ENCODE results near the gene USP13.
"Not testable (repeated sequence)": the region's sequence is repeated elsewhere in the genome, so short reads cannot be mapped to it uniquely, and the experiment has no call there.

The USP13 gene

GRCh38 chr3:179658606-179659005, 5.8 kb downstream of the USP13 start:
- no peak for DNase-seq (ENCODE audit: low read depth in 2 of 2)

DNA sequence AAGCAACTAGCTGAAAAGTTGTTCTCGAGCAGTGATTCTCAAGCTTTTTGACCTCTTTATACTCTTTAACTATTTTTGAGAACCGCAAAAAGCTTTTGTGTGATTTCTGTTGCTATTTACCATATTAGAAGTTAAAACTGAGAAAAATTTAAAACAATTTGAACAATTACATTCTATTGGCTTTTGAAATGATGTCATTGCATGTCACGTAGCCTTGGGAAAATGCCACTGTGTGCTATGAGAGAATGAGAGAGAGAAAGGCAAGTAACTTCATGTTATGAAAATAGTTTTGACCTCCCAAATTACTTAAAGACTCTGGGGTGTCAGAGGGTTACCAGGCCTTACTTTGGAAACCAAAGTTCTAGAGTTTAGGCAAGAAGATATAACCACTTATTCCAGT, 8.0 kb downstream of the USP13 start:
- no peak for DNase-seq (ENCODE audit: low read depth in 2 of 2)

DNA sequence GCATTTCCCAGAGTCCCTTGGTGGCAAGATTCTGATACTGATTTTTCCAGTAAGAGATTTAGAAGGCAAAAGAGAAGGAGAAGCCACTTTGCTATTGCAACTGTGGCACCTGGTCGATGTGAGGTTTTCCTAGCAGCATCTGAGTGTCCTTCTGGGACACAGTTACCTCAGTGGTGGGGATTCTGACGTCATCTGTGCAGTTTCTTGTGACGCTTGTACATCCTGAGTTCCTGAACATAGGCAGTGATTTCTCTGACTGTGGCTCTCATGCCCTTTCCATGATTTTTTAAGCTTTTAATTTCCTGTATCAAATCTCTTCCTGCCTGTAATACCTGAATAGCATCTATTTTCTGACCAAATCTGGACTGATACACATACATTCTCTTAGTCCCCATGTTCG, 8.9 kb downstream of the USP13 start:
- no peak for DNase-seq (ENCODE audit: low read depth in 2 of 2)

DNA sequence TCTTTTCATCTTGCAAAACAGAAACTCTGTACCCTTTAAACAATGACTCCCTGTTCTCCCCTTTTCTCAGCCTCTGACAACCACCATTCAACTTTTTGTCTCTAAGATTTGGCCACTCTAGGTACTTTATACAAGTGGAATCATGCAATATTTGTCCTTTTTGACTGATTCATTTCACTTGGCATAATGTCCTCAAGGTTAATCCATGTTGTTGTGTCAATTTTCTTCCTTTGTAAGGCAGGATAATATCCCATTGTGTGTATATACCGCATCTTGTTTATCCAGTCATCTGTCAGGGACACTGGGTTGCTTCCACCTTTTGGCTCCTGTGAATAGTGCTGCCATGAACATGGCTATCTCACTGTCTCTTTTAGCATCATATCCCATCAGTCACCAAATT, 10.3 kb downstream of the USP13 start:
- no peak for DNase-seq (ENCODE audit: low read depth in 2 of 2)

DNA sequence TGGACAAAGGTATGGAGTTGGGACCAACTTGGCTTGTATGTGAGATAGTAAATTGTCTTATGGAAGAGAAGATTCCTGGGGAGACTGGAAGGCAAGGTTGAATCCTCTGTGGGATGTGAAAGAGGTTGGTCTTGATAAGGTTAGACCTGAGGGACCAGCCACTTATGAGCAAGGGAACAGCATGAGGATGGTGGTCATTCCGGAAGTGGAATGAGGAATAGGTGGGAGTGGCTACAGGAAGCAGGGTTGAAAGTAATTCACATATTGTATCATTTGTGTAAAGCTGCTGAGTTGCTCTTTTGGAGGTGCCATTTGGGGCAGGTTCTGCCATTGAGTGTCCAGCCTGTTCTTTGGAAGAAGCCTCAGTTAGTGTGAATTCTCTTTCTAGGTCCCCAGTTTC, 13.2 kb downstream of the USP13 start:
- DNase-seq (ENCODE audit: low read depth in 2 of 2): no peak

DNA sequence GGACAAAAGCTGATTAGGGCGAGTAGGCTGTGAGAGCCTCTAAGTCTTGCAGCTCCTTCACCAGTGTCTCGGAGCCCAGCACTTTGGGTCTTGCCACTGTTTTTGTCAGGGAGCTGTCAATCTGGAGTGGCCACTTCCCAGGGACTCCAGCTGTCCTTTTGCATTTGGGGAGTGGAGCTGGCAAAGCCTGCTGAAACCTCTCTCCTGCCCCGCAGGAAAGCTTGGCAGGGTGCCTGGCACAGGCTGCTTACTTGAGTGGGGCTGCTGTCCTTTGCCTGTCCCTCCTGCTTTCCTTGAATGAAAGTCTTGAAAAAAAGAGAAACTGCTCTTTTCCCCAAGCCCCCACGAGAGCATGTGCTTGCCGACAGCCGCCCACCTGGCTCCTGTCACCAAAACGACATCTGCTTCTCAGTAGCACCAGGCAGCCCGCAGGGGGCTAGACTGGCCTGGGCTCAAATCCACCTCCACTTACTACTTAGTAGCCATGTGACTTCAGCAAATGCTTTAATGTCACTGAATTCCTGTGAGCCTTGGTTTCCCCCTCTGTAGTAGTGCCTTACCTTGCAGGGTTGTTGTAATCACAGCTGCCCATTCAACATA, 13.7 kb downstream of the USP13 start:
- no peak for DNase-seq (ENCODE audit: low read depth in 2 of 2)

- DNase-seq (ENCODE audit: low read depth in 2 of 2): no peak
Observed at GRCh38 chr3:179668429-179668828, 15.6 kb downstream of the USP13 start.

GRCh38 chr3:179670311-179670710, 17.5 kb downstream of the USP13 start:
- DNase-seq (ENCODE audit: low read depth in 2 of 2): no peak

DNA sequence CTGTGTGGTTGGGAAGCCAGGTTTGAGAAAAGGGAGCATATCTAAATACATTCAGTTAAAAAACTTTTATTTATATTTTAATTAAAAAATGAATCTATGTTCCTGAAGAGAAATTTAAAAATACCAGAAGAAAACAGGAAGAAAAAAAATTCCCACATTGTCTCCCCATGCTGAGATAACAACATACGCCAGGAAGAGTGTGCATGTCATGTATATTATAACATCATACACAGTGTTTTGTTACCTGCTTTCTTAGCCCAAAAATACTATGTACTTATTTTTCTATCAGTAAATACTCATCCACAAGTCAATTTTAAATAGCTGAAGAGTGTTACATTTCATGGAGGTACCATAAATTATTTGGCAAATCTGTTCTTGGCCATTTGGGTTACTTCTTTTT, 18.5 kb downstream of the USP13 start:
- no peak for DNase-seq (ENCODE audit: low read depth in 2 of 2)

GRCh38 chr3:179671747-179672242, 19.0 kb downstream of the USP13 start:
- no peak for DNase-seq (ENCODE audit: low read depth in 2 of 2)

GRCh38 chr3:179672918-179673317, 20.1 kb downstream of the USP13 start:
- no peak for DNase-seq (ENCODE audit: low read depth in 2 of 2)

- no peak for DNase-seq (ENCODE audit: low read depth in 2 of 2)
Observed at GRCh38 chr3:179673523-179673922, 20.7 kb downstream of the USP13 start.

- no peak for DNase-seq (ENCODE audit: low read depth in 2 of 2)
Observed at GRCh38 chr3:179676081-179676480, 23.2 kb downstream of the USP13 start.

DNA sequence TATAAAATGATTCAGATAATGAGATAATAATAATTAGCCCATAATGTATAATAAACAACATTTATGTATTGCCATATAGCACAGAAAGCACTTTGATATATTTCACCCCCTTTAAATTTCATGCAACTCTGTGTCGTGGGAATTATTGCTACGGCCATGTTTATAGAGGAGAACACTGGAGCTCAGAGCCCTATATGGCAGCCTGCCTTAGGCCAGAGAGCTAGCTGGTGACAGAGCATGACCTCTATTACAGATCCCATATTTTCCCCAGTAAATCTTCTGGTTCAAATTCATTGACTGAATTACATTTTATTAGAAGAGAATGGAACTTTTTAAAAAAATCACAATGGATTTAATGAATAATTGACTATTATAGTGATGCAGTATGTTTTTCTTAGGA, 25.0 kb downstream of the USP13 start:
- DNase-seq (ENCODE audit: low read depth in 2 of 2): no peak

DNA sequence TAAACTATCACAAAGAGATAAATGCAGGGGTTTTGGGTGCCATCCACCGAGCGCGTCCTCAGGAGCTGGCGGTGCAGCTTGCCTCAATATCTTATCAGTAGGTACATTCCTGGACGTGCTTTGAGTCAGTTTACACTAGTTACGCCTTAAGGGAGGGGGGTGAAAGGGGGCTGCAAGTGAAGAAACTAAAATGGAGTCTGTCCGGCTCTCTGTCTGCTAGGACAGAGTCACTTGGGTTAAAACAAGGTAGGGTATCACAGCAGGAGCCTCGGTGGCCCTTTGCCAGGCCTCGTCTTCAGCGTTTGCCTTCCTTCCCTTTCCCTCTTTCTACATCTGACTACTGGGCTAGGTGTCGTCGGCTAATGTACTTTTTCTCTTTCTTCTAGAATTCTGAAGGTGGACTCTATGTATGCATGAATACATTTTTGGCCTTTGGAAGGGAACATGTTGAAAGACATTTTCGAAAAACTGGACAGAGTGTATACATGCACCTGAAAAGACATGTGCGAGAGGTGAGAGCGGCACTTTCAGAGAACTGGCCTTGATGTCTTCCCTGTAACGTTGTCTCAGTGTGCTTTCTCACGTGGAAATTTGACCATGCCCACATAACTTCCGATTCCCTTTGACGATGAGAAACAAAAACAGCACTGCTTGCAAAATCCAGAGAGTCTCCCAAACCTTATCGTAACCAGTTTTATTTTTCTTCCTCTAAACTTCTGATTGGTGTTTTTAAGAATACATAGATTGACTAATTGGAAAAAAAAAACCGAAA, 28.8 kb downstream of the USP13 start:
- no peak for DNase-seq (ENCODE audit: low read depth in 2 of 2)

DNA sequence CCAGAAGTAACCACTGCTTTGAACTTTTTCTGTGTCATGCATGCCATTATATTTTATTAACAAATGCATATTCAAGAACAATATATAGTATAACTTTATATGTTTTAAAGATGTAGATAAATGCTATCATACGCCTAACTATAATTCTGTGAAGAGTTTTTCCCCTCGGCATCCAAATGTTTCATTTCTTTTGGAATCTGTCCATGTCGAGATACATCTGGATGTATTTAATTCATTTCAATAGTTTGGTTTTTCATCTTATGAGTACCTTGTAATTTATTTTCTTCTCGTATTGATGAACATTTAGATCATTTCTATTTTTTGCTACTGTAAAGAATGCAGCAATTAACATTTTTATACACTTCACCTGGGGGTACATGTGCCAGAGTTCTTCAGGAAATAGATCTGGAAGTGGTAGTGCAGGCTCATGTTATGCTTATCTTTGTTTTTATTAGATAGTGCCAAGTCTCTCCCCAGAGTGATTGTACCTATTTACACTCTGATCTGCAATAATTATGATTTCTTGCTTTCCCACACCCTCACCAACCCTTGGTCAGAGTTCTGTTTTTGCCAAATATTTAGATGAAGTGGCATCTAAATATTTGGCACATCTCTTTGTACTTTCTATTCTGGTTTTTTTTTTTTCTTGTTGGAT, 29.7 kb downstream of the USP13 start:
- DNase-seq (ENCODE audit: low read depth in 2 of 2): no peak

DNA sequence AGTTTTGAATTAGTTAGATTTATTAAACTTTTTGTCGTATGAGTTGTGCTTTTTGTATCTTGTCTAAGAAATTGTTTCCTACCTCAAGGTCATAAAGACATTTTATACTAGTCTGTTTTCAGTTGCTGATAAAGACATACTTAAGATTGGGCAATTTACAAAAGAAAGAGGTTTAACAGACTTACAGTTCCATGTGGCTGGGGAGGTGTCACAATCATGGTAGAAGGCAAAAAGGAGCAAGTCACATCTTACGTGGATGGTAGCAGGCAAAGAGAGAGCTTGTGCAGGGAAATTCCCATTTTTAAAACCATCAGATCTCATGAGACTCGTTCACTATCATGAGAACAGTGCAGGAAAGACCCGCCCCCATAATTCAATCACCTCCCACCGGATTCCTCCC, 30.4 kb downstream of the USP13 start:
- not testable (repeated sequence) for DNase-seq (ENCODE audit: low read depth in 2 of 2)

DNA sequence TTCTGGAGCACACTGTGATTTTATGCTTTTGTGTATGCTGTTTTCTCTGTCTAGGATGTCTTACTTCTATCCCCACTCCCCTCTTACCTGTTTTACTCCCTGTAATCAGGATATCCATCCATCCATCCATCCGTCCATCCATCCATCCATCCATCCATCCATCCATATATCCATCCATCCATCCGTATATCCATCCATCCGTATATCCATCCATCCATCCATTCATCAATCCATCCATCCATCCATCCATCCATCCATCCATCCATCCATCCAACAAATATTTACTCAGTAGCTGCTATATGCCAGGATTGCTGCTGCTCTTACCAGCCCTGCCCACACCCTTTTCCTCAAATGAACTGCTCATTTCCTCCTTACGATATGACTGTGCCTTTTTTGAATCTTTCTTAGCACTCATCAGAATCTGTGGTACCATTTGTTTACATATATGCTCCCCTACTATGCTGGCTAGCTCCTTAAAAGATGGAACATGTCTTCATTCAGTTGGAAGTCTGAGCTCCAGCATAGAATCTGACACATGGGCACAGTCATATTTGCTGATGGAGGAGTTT, 35.2 kb downstream of the USP13 start:
- no peak for DNase-seq (ENCODE audit: low read depth in 2 of 2)

- DNase-seq (ENCODE audit: low read depth in 2 of 2): no peak
Observed at GRCh38 chr3:179688850-179689249, 36.0 kb downstream of the USP13 start.

GRCh38 chr3:179694731-179695130, 41.9 kb downstream of the USP13 start:
- no peak for DNase-seq (ENCODE audit: low read depth in 2 of 2)

DNA sequence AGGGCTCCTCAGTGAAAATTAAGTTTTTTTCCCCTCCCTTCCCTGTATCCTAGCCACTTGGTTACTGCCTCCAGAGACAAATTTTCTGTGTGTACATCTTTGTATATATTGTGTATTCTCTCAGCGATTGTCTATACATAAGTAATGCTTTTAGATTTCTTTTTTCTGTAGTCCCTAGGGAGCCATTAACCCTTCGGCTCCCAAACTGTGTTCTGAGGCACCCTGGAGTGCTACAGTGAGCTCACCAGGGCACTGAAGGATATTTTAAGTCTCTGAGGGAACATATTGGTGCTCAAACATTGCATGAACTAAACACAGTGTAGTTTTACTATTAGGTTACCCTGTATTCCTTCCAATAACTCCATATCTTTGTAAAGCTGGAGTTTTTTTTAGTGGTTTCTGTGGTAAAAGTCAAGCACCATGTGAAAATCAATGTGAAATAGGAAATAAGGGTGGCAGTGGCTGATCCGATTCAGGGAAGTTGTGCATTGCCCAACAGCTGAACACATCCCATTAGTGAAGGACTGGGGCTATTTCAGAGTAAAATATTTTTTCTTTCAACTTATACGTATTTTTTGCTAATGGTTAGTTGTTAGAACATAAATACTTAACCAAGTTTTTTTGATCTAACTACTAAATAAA, 43.0 kb downstream of the USP13 start:
- no peak for DNase-seq (ENCODE audit: low read depth in 2 of 2)

GRCh38 chr3:179697736-179698332, 45.0 kb downstream of the USP13 start:
- no peak for DNase-seq (ENCODE audit: low read depth in 2 of 2)

All from stimulated activated CD4-positive, alpha-beta T cell treated with anti-CD3 and anti-CD28 coated beads, Interleukin-4, amount 100 ng/mL, for 48 hours (primary cell).